ENCODE data around the gene ADAMTS3. TPM values are rescaled to one million over a fixed set of nuclear protein-coding genes. Genes with fewer than 3 reads are reported as not detected.

The ADAMTS3 gene
- total RNA-seq, 2 donors from 2014 or later = 1.2 to 2.8 TPM

DNA sequence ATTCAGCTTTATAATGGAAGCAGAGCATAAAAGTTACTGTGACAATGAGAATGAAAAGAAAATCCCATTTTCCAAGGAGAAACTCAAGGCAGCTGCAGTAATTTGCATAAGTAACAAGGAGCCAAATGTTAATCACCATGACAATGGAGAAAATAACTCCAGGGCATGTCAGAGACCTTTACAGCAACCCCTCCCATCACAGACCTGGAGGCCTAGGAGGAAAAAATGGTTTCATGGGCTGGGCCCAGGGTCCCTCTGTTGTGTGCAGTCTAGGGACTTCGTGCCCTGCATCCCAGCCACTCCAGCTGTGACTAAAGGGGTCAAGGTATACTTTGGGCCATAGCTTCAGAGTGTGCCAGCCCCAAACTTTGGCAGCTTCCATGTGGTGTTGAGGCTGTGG is 313.8 kb downstream of the ADAMTS3 start:
- no peaks in the 10 kb centered on the region for H3K36me3 ChIP-seq
- no peak overlapping the region for H3K4me3 ChIP-seq
- no peaks in the 10 kb centered on the region for H3K27me3 ChIP-seq
- no peak for DNase-seq (ENCODE audit: low spot score)
- no peak overlapping the region for H3K27ac ChIP-seq
- no peaks in the 10 kb centered on the region for H3K9me3 ChIP-seq
- no peaks in the 10 kb centered on the region for H3K4me1 ChIP-seq
- TF ChIP-seq, protein P1, sequence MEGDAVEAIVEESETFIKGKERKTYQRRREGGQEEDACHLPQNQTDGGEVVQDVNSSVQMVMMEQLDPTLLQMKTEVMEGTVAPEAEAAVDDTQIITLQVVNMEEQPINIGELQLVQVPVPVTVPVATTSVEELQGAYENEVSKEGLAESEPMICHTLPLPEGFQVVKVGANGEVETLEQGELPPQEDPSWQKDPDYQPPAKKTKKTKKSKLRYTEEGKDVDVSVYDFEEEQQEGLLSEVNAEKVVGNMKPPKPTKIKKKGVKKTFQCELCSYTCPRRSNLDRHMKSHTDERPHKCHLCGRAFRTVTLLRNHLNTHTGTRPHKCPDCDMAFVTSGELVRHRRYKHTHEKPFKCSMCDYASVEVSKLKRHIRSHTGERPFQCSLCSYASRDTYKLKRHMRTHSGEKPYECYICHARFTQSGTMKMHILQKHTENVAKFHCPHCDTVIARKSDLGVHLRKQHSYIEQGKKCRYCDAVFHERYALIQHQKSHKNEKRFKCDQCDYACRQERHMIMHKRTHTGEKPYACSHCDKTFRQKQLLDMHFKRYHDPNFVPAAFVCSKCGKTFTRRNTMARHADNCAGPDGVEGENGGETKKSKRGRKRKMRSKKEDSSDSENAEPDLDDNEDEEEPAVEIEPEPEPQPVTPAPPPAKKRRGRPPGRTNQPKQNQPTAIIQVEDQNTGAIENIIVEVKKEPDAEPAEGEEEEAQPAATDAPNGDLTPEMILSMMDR (IDR thresholded peaks at IDR 0.05) = no peak

DNA sequence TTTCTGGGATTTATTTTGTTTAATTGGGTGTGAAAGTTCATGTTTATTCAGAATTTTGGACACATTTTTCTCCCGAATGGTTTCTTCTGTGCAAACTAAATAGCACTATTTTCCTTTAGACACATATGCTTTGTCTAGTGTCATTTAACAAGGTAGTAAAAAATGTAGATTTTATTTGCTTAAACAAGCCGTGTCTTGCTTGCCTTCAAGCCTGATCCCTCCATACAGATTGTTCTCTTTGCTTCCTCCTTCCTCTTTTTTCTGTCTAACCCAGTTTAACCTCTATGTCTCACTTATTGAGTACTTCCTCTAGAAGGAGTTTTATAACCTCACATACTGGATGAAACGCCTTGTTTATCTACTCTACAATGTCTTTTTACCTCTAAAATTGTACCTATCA is 325.4 kb downstream of the ADAMTS3 start:
- no peaks in the 10 kb centered on the region for H3K36me3 ChIP-seq
- no peak for DNase-seq (ENCODE audit: low spot score)
- no peak overlapping the region for H3K4me3 ChIP-seq
- no peaks in the 10 kb centered on the region for H3K4me1 ChIP-seq
- TF ChIP-seq, protein P1 (IDR thresholded peaks at IDR 0.05) = no peak
- no peaks in the 10 kb centered on the region for H3K9me3 ChIP-seq
- no peaks in the 10 kb centered on the region for H3K27me3 ChIP-seq
- H3K27ac ChIP-seq = no peak overlapping the region

DNA sequence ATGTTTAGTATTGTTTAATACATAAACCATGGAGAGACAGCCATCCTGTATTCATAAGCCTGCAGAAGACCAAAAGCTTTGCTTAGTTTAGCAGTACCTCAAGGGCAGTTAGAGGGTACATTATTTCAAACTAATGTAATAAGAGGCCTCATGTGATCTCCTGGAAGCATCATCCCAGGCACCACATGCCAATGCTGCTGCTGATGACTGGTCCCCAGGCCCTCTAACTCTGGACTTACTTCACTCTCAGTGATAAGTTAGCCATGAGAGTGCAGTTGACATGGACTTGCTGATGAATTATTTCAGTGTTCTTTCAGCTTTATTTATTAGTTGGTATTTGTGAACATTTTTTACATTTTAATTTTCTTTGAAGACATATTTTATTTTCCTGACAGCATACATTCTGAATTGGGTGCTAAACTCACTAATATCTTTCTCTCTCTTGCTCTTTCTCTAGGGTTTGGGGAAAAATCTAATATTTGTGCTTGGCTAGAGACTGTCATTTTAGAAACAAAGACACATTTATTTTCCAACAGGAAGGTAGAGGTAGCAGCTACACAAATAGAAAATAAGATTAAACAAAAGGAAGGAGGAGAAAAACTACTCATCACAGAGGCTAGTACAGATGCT is 329.4 kb downstream of the ADAMTS3 start:
- H3K4me3 ChIP-seq = no peak overlapping the region
- TF ChIP-seq, protein P1 (IDR thresholded peaks at IDR 0.05) = no peak
- no peaks in the 10 kb centered on the region for H3K27me3 ChIP-seq
- no peak overlapping the region for H3K27ac ChIP-seq
- no peaks in the 10 kb centered on the region for H3K4me1 ChIP-seq
- no peaks in the 10 kb centered on the region for H3K36me3 ChIP-seq
- H3K9me3 ChIP-seq = no peaks in the 10 kb centered on the region
- DNase-seq (ENCODE audit: low spot score) = no peak

Measured in right atrium auricular region (tissue), 2 donors.